Right lobe of liver (tissue), 6 donors: ENCODE data around the gene OR11H7. TPM values are rescaled to one million over a fixed set of nuclear protein-coding genes. Genes with fewer than 3 reads are reported as not detected.
"Not testable (repeated sequence)": the region's sequence is repeated elsewhere in the genome, so short reads cannot be mapped to it uniquely, and the experiment has no call there.

ENCODE experiments used
- ATAC-seq, 4 donors: fragments of 200-7000 bp; cut with Tn5 transposase; one replicate each; pipeline ENCODE4 v1.9.1; 2020; ENCODE audit warnings: mild to moderate bottlenecking in 4 of 4, moderate library complexity in 4 of 4
- DNase-seq, 3 donors: peaks; one replicate each; pipeline ENCODE4 v3.0.0-alpha.2; 2020
- H3K27ac ChIP-seq, 3 donors: fragments of 200-600 bp; one replicate each; pipeline ENCODE4 v1.8.0; 2022
- H3K27me3 ChIP-seq, 2 donors: fragments of 200-600 bp; one replicate each; pipeline ENCODE4 v1.8.0; 2022
- H3K36me3 ChIP-seq, 4 donors: fragments of 200-600 bp; sonication (generic) in 1 of 4; one replicate each; pipeline versions ENCODE4 v1.5.1 to v1.8.0; 2017 to 2022; ENCODE audit warnings: control low read depth in 1 of 4
- H3K4me1 ChIP-seq, 4 donors: fragments of 200-600 bp; sonication (generic) in 1 of 4; one replicate each; pipeline versions ENCODE4 v1.5.1 to v1.8.0; 2017 to 2022; ENCODE audit warnings: control low read depth in 1 of 4
- H3K4me3 ChIP-seq, 3 donors: fragments of 200-600 bp; one replicate each; pipeline ENCODE4 v1.8.0; 2022
- H3K9me3 ChIP-seq, 4 donors: fragments of 200-600 bp; sonication (generic) in 1 of 4; one replicate each; pipeline versions ENCODE4 v1.5.1 to v1.8.0; 2017 to 2022; ENCODE audit warnings: control low read depth in 1 of 4
- POLR2A ChIP-seq: fragments of 450-650 bp; IDR thresholded peaks from one replicate; pipeline ENCODE4 v1.6.1; 2017; ENCODE audit warnings: antibody characterized with exemption, mild to moderate bottlenecking
- WGBS: methylation state at CpG from one replicate; pipeline ENCODE4 v1.1.6; 2018; ENCODE audit warnings: low coverage, low lambda C conversion rate; ENCODE audit not compliant: insufficient coverage; ENCODE audit errors: missing lambda C conversion rate; 5-methylcytosine and 5-hydroxymethylcytosine counted together
- intact Hi-C, 2 donors: fragments of 100-400 bp; cut with DNase I; formaldehyde crosslinking; loops; one replicate each; pipeline versions ENCODE4 v1.11.2 to v1.14.1; 2022
- total RNA-seq, 6 experiments: library from RNA; depleted of rRNA in 2 of 6; stranded (reverse); fragments of >200 nt in 2 of 6; fragmentation: NEBNext Ultra II Directional in 3 of 6; extraction: Animal tissue kit (Norgen Biotek cat#: 25700) in 3 of 6; gene quantifications; one replicate each; pipeline versions ENCODE4 v1.1.0 to v1.2.4, GENCODE V29; 2016 to 2023
- TF ChIP-seq, protein P1 (sequence below), 4 donors: fragments of 200-600 bp in 3 of 4; fragments of 450-650 bp in 1 of 4; IDR thresholded peaks; one replicate each; pipeline versions ENCODE4 v1.5.1 to v1.8.0; 2016 to 2022; ENCODE audit warnings: antibody characterized with exemption in 4 of 4, mild to moderate bottlenecking in 2 of 4
- donor health status: DM: no; HTN: yes; CAD: no.
- donor health status: DM: no; HTN: no; CAD: no.
- donor health status: DM: no; HTN: no; CAD: no.
- donor health status: DM: no; HTN: yes; CAD: no.
- donor health status: DM: no; HTN: yes; CAD: no.

OR11H7 gene
- total RNA-seq, 6 experiments from 2014 or later = not detected

DNA sequence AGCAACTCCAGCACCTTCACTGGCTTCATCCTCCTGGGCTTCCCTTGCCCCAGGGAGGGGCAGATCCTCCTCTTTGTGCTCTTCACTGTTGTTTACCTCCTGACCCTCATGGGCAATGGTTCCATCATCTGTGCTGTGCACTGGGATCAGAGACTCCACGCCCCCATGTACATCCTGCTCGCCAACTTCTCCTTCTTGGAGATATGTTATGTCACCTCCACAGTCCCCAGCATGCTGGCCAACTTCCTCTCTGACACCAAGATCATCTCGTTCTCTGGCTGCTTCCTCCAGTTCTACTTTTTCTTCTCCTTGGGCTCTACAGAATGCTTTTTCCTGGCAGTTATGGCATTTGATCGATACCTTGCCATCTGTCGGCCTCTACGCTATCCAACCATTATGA, 31.3 kb upstream of the OR11H7 start:
- 79% methylated on average over 5 of the region's 6 CpGs for WGBS
- TF ChIP-seq, protein P1, sequence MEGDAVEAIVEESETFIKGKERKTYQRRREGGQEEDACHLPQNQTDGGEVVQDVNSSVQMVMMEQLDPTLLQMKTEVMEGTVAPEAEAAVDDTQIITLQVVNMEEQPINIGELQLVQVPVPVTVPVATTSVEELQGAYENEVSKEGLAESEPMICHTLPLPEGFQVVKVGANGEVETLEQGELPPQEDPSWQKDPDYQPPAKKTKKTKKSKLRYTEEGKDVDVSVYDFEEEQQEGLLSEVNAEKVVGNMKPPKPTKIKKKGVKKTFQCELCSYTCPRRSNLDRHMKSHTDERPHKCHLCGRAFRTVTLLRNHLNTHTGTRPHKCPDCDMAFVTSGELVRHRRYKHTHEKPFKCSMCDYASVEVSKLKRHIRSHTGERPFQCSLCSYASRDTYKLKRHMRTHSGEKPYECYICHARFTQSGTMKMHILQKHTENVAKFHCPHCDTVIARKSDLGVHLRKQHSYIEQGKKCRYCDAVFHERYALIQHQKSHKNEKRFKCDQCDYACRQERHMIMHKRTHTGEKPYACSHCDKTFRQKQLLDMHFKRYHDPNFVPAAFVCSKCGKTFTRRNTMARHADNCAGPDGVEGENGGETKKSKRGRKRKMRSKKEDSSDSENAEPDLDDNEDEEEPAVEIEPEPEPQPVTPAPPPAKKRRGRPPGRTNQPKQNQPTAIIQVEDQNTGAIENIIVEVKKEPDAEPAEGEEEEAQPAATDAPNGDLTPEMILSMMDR (IDR thresholded peaks at IDR 0.05) = no peak
- no peak for TF ChIP-seq POLR2A
- Histone ChIP-seq H3K27me3 (no peaks in the 10 kb centered on the region), H3K9me3 (no peaks in the 10 kb centered on the region), H3K27ac (no peak overlapping the region), H3K36me3 (no peaks in the 10 kb centered on the region), H3K4me1 (no peaks in the 10 kb centered on the region), H3K4me3 (no peak overlapping the region)
- DNase-seq (no peak), ATAC-seq (peak in 1 of 4 donors; percentile 35)
- intact Hi-C loops = no loop called here

DNA sequence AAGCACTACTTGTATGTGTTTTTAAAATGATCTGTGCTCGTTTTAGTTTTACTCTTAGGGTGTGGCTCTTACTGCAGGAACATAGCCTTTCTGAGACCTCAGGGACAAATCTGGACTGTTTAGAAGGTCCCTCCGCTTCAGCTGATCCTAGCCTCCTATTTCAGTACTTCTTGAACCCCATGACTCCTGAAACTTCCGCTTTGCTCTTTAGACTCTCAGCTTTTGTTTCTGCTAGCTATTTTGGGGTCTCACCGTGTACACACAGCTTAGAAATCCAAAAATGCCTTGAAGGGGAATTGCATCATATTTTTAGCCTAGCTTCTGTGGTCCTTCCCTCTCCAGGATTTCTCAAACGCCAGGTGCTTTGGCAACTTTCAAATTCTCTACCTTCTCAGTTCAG, 29.8 kb upstream of the OR11H7 start:
- no peak overlapping the region for H3K4me3 ChIP-seq
- intact Hi-C loops = no loop called here
- ATAC-seq (no peak), DNase-seq (no peak)
- no peaks in the 10 kb centered on the region for H3K4me1 ChIP-seq
- TF ChIP-seq, protein P1 (IDR thresholded peaks at IDR 0.05) = no peak
- no peak for TF ChIP-seq POLR2A
- no peaks in the 10 kb centered on the region for H3K36me3 ChIP-seq
- no peak overlapping the region for H3K27ac ChIP-seq
- WGBS = 25% methylated on average over 5 of the region's 5 CpGs
- no peaks in the 10 kb centered on the region for H3K9me3 ChIP-seq
- H3K27me3 ChIP-seq = no peaks in the 10 kb centered on the region

DNA sequence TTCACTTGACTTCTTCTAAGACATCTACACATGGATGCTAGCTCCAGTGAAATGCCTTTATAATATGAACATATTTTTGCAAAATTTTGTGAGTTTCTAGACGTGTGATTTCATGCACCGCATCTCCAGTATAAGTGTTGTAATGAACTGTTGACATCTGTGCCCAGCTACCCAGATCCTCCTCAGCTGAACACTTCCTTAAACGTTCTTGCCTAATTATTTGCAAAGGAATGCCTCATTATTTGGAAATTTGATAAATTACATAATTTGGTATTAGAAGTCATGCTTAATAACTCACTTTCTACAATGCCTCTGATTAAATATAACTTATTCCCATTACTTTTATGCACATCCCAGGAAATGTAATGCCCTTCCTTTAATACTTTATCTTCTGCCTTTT, 24.1 kb upstream of the OR11H7 start:
- Histone ChIP-seq H3K4me1 (no peaks in the 10 kb centered on the region), H3K9me3 (no peaks in the 10 kb centered on the region), H3K27me3 (no peaks in the 10 kb centered on the region), H3K4me3 (no peak overlapping the region), H3K27ac (no peak overlapping the region), H3K36me3 (no peaks in the 10 kb centered on the region)
- ATAC-seq (no peak), DNase-seq (no peak)
- TF ChIP-seq, protein P1 (IDR thresholded peaks at IDR 0.05) = no peak
- no peak for TF ChIP-seq POLR2A
- 28% methylated on average over 3 of the region's 3 CpGs for WGBS
- intact Hi-C loops = no loop called here

DNA sequence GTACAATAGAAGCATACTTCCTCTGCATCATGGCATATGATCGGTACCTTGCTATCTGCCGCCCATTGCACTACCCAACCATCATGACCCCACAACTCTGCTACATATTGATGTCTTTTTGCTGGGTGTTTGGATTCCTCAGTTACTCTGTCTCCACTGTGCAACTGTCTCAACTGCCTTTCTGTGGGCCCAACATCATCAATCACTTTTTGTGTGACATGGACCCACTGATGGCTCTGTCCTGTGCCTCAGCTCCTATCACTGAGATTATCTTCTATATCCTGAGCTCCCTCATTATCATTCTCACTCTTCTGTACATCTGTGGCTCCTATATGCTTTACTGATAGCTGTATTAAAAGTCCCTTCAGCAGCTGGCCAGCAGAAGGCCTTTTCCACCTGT, 19.2 kb upstream of the OR11H7 start:
- H3K9me3 ChIP-seq = no peaks in the 10 kb centered on the region
- DNase-seq = no peak
- intact Hi-C loops = no loop called here

DNA sequence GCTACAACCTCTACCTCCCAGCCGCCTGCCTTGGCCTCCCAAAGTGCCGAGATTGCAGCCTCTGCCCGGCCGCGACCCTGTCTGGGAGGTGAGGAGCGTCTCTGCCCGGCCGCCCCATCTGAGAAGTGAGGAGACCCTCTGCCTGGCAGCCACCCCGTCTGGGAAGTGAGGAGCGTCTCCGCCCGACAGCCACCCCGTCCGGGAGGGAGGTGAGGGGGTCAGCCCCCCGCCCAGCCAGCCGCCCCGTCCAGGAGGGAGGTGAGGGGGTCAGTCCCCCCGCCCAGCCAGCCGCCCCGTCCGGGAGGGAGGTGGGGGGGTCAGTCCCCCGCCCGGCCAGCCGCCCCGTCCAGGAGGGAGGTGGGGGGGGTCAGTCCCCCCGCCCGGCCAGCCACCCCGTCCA, 16.4 kb upstream of the OR11H7 start:
- H3K4me3 ChIP-seq, ATAC-seq, H3K36me3 ChIP-seq, H3K4me1 ChIP-seq, H3K27ac ChIP-seq, H3K9me3 ChIP-seq, intact Hi-C loops, H3K27me3 ChIP-seq, DNase-seq: not testable (repeated sequence)
- no CpG with 5 or more reads among the region's 28 CpGs for WGBS

More for the DNA sequence above, 19.2 kb upstream of the OR11H7 start:
- no peaks in the 10 kb centered on the region for H3K27me3 ChIP-seq
- H3K36me3 ChIP-seq = no peaks in the 10 kb centered on the region
- no peak for TF ChIP-seq POLR2A
- TF ChIP-seq, protein P1 (IDR thresholded peaks at IDR 0.05) = no peak
- no peaks in the 10 kb centered on the region for H3K4me1 ChIP-seq
- no peak for ATAC-seq
- WGBS = 60% methylated on average over 2 of the region's 2 CpGs
- no peak overlapping the region for H3K4me3 ChIP-seq
- no peak overlapping the region for H3K27ac ChIP-seq
